Liver (tissue), 9 donors: ENCODE measurements around the gene DPYD. TPM values are rescaled to one million over a fixed set of nuclear protein-coding genes. Genes with fewer than 3 reads are reported as not detected.

ENCODE experiments used
- DNase-seq: peaks from one replicate; pipeline ENCODE4 v3.0.0-alpha.2; 2017; ENCODE audit warnings: low spot score
- H3K27ac ChIP-seq, 2 donors: one replicate each; pipeline ENCODE4 v1.7.0; 2013; ENCODE audit warnings: inconsistent platforms in 2 of 2, low read length in 2 of 2, control low read depth in 1 of 2, low read depth in 1 of 2, mild to moderate bottlenecking in 1 of 2
- H3K27me3 ChIP-seq, 4 donors: one replicate each; pipeline versions ENCODE4 v1.6.1 to v1.7.0; 2013; ENCODE audit warnings: low read length in 3 of 4, inconsistent platforms in 1 of 4, mild to moderate bottlenecking in 1 of 4, moderate library complexity in 1 of 4; ENCODE audit not compliant: control insufficient read depth in 4 of 4, insufficient read depth in 4 of 4
- H3K36me3 ChIP-seq, 4 donors: one replicate each; pipeline versions ENCODE4 v1.6.1 to v1.7.0; 2013; ENCODE audit warnings: low read length in 3 of 4, mild to moderate bottlenecking in 3 of 4, low read depth in 1 of 4, moderate library complexity in 1 of 4; ENCODE audit not compliant: control insufficient read depth in 4 of 4, insufficient read depth in 3 of 4
- H3K4me1 ChIP-seq, 4 donors: one replicate each; pipeline versions ENCODE4 v1.6.1 to v1.7.0; 2013; ENCODE audit warnings: low read length in 3 of 4, mild to moderate bottlenecking in 3 of 4, moderate library complexity in 1 of 4; ENCODE audit not compliant: control insufficient read depth in 4 of 4, insufficient read depth in 4 of 4
- H3K4me3 ChIP-seq, 3 donors: one replicate each; pipeline versions ENCODE4 v1.6.1 to v1.7.0; 2013; ENCODE audit warnings: low read length in 3 of 3, control low read depth in 1 of 3, low read depth in 1 of 3, mild to moderate bottlenecking in 1 of 3
- H3K9ac ChIP-seq, 2 donors: one replicate each; pipeline ENCODE4 v1.7.0; 2013; ENCODE audit warnings: low read length in 2 of 2, mild to moderate bottlenecking in 2 of 2, moderate library complexity in 2 of 2, control low read depth in 1 of 2, low read depth in 1 of 2
- H3K9me3 ChIP-seq, 4 donors: one replicate each; pipeline versions ENCODE4 v1.6.1 to v1.7.0; 2013; ENCODE audit warnings: low read length in 3 of 4; ENCODE audit not compliant: control insufficient read depth in 4 of 4
- EGR1 ChIP-seq, 2 donors: IDR thresholded peaks; 2 replicates each; pipeline ENCODE4 v1.6.1; 2016 to 2018; ENCODE audit warnings: antibody characterized with exemption in 2 of 2, low read depth in 2 of 2
- FOXA1 ChIP-seq: IDR thresholded peaks from 2 replicates; pipeline ENCODE4 v1.6.1; 2016; ENCODE audit warnings: antibody characterized with exemption
- FOXA2 ChIP-seq: IDR thresholded peaks from 2 replicates; pipeline ENCODE4 v1.6.1; 2016; ENCODE audit warnings: antibody characterized with exemption
- GABPA ChIP-seq, 2 donors: IDR thresholded peaks in 1 of 2; conservative IDR thresholded peaks in 1 of 2; 2 replicates each; pipeline ENCODE4 v1.6.1; 2016; ENCODE audit warnings: antibody characterized with exemption in 2 of 2, mild to moderate bottlenecking in 1 of 2, moderate library complexity in 1 of 2
- HNF4A ChIP-seq, 2 donors: conservative IDR thresholded peaks; 2 replicates each; pipeline ENCODE4 v1.6.1; 2016; ENCODE audit warnings: antibody characterized with exemption in 2 of 2, mild to moderate bottlenecking in 2 of 2
- HNF4G ChIP-seq: IDR thresholded peaks from 2 replicates; pipeline ENCODE4 v1.6.1; 2016; ENCODE audit warnings: antibody characterized with exemption
- JUND ChIP-seq, 2 donors: IDR thresholded peaks; 2 replicates each; pipeline ENCODE4 v1.6.1; 2016; ENCODE audit warnings: antibody characterized with exemption in 2 of 2
- MAX ChIP-seq: IDR thresholded peaks from 2 replicates; pipeline ENCODE4 v1.6.1; 2016; ENCODE audit warnings: antibody characterized with exemption
- NR2F2 ChIP-seq: IDR thresholded peaks from 2 replicates; pipeline ENCODE4 v1.6.1; 2016; ENCODE audit warnings: antibody characterized with exemption
- RAD21 ChIP-seq, 2 donors: IDR thresholded peaks; 2 replicates each; pipeline ENCODE4 v1.6.1; 2016; ENCODE audit warnings: antibody characterized with exemption in 2 of 2, mild to moderate bottlenecking in 2 of 2
- RXRA ChIP-seq, 2 donors: IDR thresholded peaks; 2 replicates each; pipeline ENCODE4 v1.6.1; 2017 to 2018; ENCODE audit warnings: antibody characterized with exemption in 2 of 2, mild to moderate bottlenecking in 1 of 2
- SP1 ChIP-seq: IDR thresholded peaks from 2 replicates; pipeline ENCODE4 v1.6.1; 2018; ENCODE audit warnings: antibody characterized with exemption, mild to moderate bottlenecking
- TAF1 ChIP-seq: conservative IDR thresholded peaks from 2 replicates; pipeline ENCODE4 v1.6.1; 2016; ENCODE audit warnings: antibody characterized with exemption, mild to moderate bottlenecking
- YY1 ChIP-seq: IDR thresholded peaks from 2 replicates; pipeline ENCODE4 v1.6.1; 2016; ENCODE audit warnings: antibody characterized with exemption, mild to moderate bottlenecking
- WGBS: extraction: QIAGEN DNeasy Blood & Tissue Kit; methylation state at CpG from one replicate; pipeline ENCODE4 v1.1.7; 2013; 5-methylcytosine and 5-hydroxymethylcytosine counted together
- polyA plus RNA-seq, 2 donors: library from polyadenylated mRNA; stranded (reverse) in 1 of 2; unstranded in 1 of 2; fragments of 200-250 nt in 1 of 2; fragments of >200 nt in 1 of 2; fragmentation: Nextera tagmentation in 1 of 2; extraction: Ambion mirVana in 1 of 2; gene quantifications; one replicate each; pipeline versions ENCODE4 v1.2.1 to v1.2.3, GENCODE V29; 2013 to 2015
- total RNA-seq, 2 donors: library from RNA; depleted of rRNA; stranded (reverse); fragments of >200 nt; gene quantifications; one replicate each; pipeline ENCODE4 v1.2.3, GENCODE V29; 2014
- TF ChIP-seq, protein P1 (sequence below): IDR thresholded peaks from 2 replicates; pipeline ENCODE4 v1.6.1; 2016; ENCODE audit warnings: antibody characterized with exemption
- TF ChIP-seq, protein P2 (sequence below): IDR thresholded peaks from 2 replicates; pipeline ENCODE4 v1.6.1; 2016; ENCODE audit warnings: antibody characterized with exemption, mild to moderate bottlenecking
- TF ChIP-seq, protein P3 (sequence below): fragments of 150-350 bp; IDR thresholded peaks from 2 replicates; pipeline ENCODE4 v1.5.1; 2017; ENCODE audit warnings: improper control_type of control experiment, low read depth, low read length; ENCODE audit not compliant: missing input control
- donor health status: healthy.
- donor health status: healthy.
- donor health status: healthy.
- donor health status: healthy.
- donor health status: healthy.

DPYD gene
- total and polyA plus RNA-seq, 4 donors, result 16.2 to 142 (median 47.0) TPM

DNA sequence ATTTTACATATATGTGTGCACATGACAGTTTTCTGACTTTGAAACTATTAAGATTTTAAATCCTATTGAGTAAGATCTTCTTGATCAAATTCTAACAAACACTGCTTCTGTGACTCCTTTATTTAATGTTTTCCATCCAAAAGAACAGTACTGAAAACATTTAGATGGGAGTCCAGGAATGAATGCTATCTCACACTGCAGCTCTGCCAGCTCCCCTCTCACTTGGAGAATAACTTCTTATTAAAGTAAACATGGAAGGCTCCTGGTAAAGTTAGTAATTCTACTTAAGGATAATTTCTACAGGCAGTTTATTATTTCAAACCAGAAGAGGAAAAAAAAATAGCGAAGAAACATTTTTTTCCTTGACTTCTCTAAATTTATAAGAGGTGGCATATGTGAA is 349.1 kb downstream of the DPYD start:
- Histone ChIP-seq H3K27me3 (no peaks in the 10 kb centered on the region), H3K36me3 (peaks cover 0 to 14% (median 4%) of the 10 kb centered on the region in 4 donors), H3K9me3 (no peaks in the 10 kb centered on the region), H3K27ac (no peak overlapping the region), H3K4me1 (no peaks in the 10 kb centered on the region), H3K4me3 (no peak overlapping the region), H3K9ac (no peak overlapping the region)
- no peak for DNase-seq
- TF ChIP-seq, protein P1, sequence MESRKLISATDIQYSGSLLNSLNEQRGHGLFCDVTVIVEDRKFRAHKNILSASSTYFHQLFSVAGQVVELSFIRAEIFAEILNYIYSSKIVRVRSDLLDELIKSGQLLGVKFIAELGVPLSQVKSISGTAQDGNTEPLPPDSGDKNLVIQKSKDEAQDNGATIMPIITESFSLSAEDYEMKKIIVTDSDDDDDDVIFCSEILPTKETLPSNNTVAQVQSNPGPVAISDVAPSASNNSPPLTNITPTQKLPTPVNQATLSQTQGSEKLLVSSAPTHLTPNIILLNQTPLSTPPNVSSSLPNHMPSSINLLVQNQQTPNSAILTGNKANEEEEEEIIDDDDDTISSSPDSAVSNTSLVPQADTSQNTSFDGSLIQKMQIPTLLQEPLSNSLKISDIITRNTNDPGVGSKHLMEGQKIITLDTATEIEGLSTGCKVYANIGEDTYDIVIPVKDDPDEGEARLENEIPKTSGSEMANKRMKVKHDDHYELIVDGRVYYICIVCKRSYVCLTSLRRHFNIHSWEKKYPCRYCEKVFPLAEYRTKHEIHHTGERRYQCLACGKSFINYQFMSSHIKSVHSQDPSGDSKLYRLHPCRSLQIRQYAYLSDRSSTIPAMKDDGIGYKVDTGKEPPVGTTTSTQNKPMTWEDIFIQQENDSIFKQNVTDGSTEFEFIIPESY, result no peak
- no peak for TF ChIP-seq NR2F2
- no peak for TF ChIP-seq FOXA1
- TF ChIP-seq, protein P2, sequence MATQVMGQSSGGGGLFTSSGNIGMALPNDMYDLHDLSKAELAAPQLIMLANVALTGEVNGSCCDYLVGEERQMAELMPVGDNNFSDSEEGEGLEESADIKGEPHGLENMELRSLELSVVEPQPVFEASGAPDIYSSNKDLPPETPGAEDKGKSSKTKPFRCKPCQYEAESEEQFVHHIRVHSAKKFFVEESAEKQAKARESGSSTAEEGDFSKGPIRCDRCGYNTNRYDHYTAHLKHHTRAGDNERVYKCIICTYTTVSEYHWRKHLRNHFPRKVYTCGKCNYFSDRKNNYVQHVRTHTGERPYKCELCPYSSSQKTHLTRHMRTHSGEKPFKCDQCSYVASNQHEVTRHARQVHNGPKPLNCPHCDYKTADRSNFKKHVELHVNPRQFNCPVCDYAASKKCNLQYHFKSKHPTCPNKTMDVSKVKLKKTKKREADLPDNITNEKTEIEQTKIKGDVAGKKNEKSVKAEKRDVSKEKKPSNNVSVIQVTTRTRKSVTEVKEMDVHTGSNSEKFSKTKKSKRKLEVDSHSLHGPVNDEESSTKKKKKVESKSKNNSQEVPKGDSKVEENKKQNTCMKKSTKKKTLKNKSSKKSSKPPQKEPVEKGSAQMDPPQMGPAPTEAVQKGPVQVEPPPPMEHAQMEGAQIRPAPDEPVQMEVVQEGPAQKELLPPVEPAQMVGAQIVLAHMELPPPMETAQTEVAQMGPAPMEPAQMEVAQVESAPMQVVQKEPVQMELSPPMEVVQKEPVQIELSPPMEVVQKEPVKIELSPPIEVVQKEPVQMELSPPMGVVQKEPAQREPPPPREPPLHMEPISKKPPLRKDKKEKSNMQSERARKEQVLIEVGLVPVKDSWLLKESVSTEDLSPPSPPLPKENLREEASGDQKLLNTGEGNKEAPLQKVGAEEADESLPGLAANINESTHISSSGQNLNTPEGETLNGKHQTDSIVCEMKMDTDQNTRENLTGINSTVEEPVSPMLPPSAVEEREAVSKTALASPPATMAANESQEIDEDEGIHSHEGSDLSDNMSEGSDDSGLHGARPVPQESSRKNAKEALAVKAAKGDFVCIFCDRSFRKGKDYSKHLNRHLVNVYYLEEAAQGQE, result no peak
- TF ChIP-seq JUND (IDR thresholded peaks at IDR 0.05), result no peak
- TF ChIP-seq, protein P3, sequence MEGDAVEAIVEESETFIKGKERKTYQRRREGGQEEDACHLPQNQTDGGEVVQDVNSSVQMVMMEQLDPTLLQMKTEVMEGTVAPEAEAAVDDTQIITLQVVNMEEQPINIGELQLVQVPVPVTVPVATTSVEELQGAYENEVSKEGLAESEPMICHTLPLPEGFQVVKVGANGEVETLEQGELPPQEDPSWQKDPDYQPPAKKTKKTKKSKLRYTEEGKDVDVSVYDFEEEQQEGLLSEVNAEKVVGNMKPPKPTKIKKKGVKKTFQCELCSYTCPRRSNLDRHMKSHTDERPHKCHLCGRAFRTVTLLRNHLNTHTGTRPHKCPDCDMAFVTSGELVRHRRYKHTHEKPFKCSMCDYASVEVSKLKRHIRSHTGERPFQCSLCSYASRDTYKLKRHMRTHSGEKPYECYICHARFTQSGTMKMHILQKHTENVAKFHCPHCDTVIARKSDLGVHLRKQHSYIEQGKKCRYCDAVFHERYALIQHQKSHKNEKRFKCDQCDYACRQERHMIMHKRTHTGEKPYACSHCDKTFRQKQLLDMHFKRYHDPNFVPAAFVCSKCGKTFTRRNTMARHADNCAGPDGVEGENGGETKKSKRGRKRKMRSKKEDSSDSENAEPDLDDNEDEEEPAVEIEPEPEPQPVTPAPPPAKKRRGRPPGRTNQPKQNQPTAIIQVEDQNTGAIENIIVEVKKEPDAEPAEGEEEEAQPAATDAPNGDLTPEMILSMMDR, result no peak
- no peak for TF ChIP-seq TAF1
- no peak for TF ChIP-seq YY1
- TF ChIP-seq EGR1 (IDR thresholded peaks at IDR 0.05; ENCODE audit: low read depth in 2 of 2), result no peak
- TF ChIP-seq HNF4G, result no peak
- WGBS, result 94% methylated on average over 1 of the region's 1 CpG

DNA sequence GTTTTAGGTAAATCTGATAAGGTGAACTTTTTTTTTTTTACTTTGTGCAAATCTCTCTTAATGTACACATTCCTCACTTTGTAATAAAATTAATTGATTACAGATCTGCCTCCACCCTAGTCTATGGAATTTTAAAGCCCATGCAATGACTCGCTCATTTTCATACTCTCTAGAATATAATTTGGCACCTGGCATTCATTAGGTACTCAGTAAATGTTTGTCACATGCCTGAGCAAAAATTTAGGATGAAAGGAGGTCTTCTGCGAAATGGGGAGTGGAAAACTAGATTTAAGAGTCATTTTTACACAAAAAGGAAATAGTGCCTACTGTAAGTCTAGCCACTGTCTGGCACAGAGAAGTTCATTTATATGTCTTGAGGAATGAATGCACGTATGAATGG is 350.1 kb downstream of the DPYD start:
- no peak for DNase-seq
- Histone ChIP-seq H3K9ac (no peak overlapping the region), H3K27ac (no peak overlapping the region), H3K4me3 (no peak overlapping the region), H3K27me3 (no peaks in the 10 kb centered on the region), H3K4me1 (no peaks in the 10 kb centered on the region), H3K9me3 (no peaks in the 10 kb centered on the region), H3K36me3 (peaks cover 0 to 14% (median 4%) of the 10 kb centered on the region in 4 donors)
- 97% methylated on average over 3 of the region's 3 CpGs for WGBS
- no peak for TF ChIP-seq MAX
- no peak for TF ChIP-seq HNF4A (conservative IDR thresholded peaks at IDR 0.05)
- TF ChIP-seq GABPA (IDR thresholded peaks at IDR 0.05 in 1 of 2, conservative IDR thresholded peaks at IDR 0.05 in 1 of 2), result no peak
- no peak for TF ChIP-seq SP1
- TF ChIP-seq, protein P1, result no peak
- TF ChIP-seq, protein P2, result no peak
- TF ChIP-seq RAD21 (IDR thresholded peaks at IDR 0.05), result no peak
- no peak for TF ChIP-seq RXRA (IDR thresholded peaks at IDR 0.05)
- TF ChIP-seq NR2F2, result no peak
- TF ChIP-seq JUND (IDR thresholded peaks at IDR 0.05), result no peak
- no peak for TF ChIP-seq HNF4G
- no peak for TF ChIP-seq FOXA1
- no peak for TF ChIP-seq FOXA2
